22Rv1 (cell line): ENCODE results near the gene ZNF784.
A peak's percentile ranks its signal among the peaks of the same experiment; 100 is the strongest.

ENCODE experiments used
- H3K27ac ChIP-seq: fragments of 450-650 bp; 2 replicates; pipeline ENCODE4 v1.5.1; 2017
- ZFX ChIP-seq: fragments of 450-650 bp; IDR thresholded peaks from 2 replicates; pipeline ENCODE4 v1.6.1; 2017; ENCODE audit warnings: antibody characterized with exemption, borderline replicate concordance
- TF ChIP-seq, protein P1 (sequence below): fragments of 450-650 bp; IDR thresholded peaks from 2 replicates; pipeline ENCODE4 v1.5.1; 2017; ENCODE audit warnings: mild to moderate bottlenecking

Gene ZNF784

DNA sequence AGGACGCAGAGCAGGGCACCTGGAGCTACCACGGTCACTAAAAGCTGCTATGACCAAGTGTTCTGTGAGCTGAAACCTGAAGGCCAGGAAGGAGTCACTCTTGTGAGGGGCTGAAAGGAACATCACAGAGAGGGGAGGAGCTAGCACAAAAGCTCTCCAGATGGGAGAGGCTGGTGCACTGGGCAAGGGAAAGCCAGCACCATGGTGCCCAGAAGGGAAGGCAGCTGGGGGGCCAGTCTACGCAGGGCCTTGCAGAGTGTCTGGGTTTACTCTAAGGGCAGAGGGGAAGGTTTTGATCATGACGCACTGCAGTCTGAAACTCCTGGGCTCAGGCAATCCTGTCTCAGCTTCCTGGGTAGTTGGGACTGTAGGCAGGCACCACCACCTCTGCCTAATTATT, 12.4 kb upstream of the ZNF784 start:
- H3K27ac ChIP-seq = no peak overlapping the region
- TF ChIP-seq, protein P1, sequence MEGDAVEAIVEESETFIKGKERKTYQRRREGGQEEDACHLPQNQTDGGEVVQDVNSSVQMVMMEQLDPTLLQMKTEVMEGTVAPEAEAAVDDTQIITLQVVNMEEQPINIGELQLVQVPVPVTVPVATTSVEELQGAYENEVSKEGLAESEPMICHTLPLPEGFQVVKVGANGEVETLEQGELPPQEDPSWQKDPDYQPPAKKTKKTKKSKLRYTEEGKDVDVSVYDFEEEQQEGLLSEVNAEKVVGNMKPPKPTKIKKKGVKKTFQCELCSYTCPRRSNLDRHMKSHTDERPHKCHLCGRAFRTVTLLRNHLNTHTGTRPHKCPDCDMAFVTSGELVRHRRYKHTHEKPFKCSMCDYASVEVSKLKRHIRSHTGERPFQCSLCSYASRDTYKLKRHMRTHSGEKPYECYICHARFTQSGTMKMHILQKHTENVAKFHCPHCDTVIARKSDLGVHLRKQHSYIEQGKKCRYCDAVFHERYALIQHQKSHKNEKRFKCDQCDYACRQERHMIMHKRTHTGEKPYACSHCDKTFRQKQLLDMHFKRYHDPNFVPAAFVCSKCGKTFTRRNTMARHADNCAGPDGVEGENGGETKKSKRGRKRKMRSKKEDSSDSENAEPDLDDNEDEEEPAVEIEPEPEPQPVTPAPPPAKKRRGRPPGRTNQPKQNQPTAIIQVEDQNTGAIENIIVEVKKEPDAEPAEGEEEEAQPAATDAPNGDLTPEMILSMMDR = no peak
- no peak for TF ChIP-seq ZFX

DNA sequence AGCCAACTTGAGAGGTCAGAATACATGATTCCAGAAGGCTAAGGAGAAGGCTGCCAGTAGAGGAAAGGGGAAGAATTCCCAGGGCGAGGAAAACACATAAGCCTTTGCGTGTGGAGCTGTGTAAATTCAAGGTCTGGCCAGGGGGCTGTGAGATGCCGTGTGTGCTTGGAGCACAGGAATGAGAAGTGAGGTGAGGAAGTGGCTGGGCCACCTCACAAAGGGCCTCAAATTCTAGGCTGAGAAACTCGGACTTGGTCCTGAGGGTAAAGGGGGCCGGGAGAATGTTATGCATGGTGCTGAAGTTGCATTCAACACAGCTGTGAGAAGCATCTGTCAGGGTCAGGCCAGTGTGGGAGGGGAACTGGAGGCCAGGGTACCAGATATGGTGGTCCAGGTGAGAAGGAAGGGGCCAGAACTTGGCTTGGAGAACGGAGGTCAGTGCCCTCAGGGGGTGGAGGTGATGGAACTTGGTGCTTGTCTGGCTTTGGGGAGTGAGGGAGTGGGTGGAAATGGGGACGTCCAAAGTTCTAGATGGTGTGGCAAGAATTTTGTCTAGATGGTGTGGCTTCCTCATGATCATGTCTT, 11.6 kb upstream of the ZNF784 start:
- TF ChIP-seq, protein P1 = no peak
- no peak for TF ChIP-seq ZFX
- H3K27ac ChIP-seq = no peak overlapping the region

DNA sequence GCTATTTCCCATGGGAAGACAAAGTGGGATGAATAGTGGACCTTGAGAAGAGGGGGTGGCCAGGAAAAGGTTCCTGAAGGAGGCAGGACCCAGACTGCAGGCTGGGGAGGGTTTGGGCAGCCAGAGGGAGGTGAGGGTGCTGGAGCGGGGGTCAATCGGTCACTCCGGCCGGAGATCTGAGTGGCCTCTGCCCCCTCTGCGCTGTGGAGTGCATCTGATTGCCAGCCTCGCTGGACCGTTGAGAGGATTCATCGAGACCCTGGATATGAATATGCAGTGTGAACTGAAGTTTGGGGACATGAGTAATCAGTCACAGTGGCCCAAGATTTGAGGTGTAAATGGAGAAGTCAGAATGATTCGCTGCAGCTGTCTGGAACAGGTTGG, 11.0 kb upstream of the ZNF784 start:
- H3K27ac ChIP-seq = peak overlapping the region; percentile 69
- TF ChIP-seq ZFX = no peak
- TF ChIP-seq, protein P1 = no peak

DNA sequence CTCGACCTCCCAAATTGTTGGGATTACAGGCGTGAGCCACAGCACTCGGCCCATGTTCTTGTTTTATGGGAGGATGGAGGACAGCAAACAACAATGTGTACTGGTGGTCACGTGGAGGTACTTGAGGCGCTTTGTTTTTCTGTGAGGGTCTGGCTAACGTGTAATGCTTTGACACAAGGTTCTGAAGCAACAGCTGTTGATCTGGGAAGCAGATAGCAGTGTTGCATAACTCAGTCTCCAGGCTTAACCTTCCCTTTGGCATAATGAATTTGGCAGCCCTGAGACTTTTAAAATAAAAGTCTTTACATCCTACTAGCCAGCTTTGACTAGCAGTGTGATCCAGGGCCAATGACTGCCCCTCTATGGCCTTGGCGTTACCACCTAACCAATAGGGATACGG, 9.5 kb upstream of the ZNF784 start:
- peak overlapping the region; percentile 69; the same call in 1 of the 2 replicates for H3K27ac ChIP-seq
- TF ChIP-seq, protein P1 = no peak
- no peak for TF ChIP-seq ZFX

DNA sequence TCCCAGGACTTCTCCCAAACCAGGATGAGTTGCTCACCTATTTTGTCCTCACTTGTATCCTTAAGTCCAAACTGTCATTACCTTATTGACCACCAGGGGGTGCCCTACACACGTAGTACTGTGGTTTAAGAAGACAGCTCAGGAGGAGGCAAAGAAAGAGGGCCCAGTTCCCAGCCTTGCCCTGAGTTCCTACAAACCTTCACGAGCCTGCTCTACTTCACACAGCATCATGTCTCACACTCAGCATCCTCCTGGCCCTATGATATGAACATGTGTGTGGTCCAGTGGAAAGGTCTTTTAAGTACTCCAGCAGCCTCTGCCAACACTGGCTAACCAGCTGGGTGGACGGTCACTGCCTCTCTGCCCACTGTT, 8.1 kb upstream of the ZNF784 start:
- no peak overlapping the region; the same call in 1 of the 2 replicates for H3K27ac ChIP-seq
- TF ChIP-seq, protein P1 = peak; percentile 84
- TF ChIP-seq ZFX = no peak

DNA sequence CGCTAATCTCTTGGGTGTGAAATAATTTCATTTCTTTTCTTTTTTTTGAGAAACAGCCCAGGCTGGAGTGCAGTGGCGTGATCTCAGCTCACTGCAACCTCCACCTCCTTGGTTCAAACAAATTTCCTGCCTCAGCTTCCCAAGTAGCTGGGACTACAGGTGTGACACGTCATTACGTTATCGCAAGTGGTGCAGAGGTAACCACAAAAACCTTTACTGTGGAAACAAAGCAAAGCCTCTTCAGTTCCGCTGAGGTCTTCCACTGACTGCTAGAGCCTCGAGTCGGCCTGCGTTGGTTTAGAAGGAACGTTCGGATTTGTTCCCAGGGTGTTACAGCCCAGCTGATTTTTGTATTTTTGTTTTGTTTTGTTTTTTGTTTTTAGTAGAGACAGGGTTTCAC, 2.0 kb upstream of the ZNF784 start:
- TF ChIP-seq, protein P1 = no peak
- TF ChIP-seq ZFX = no peak
- no peak overlapping the region for H3K27ac ChIP-seq

DNA sequence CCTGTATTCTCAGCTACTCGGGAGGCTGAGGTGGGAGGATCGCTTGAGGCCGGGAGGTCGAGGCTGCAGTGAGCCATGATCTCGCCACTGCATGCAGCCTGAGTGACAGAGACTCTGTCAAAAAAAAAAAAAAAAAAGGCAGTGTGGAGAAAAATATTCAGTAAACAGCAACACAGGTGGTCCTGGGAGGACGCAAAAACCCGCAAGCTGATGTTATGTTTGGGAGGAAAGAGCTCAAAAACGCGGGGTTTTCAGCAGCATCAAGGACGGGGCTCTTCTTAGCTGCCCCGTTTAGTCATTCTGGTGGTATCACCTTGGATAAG, 599 bp upstream of the ZNF784 start:
- no peak for TF ChIP-seq ZFX
- TF ChIP-seq, protein P1 = no peak
- peak overlapping the region; percentile 86 for H3K27ac ChIP-seq
